Right lobe of liver (tissue), 4 donors: ENCODE data around the gene FKBP5.
"Not testable (repeated sequence)": the region's sequence is repeated elsewhere in the genome, so short reads cannot be mapped to it uniquely, and the experiment has no call there.

Experiments
- POLR2A ChIP-seq: fragments of 450-650 bp; IDR thresholded peaks from one replicate; pipeline ENCODE4 v1.6.1; 2017; ENCODE audit warnings: antibody characterized with exemption, mild to moderate bottlenecking
- TF ChIP-seq, protein P1 (sequence below), 4 donors: fragments of 200-600 bp in 3 of 4; fragments of 450-650 bp in 1 of 4; IDR thresholded peaks; one replicate each; pipeline versions ENCODE4 v1.5.1 to v1.8.0; 2016 to 2022; ENCODE audit warnings: antibody characterized with exemption in 4 of 4, mild to moderate bottlenecking in 2 of 4
- donor health status: DM: no; HTN: no; CAD: no.
- donor health status: DM: no; HTN: no; CAD: no.
- donor health status: DM: no; HTN: yes; CAD: no.

DNA sequence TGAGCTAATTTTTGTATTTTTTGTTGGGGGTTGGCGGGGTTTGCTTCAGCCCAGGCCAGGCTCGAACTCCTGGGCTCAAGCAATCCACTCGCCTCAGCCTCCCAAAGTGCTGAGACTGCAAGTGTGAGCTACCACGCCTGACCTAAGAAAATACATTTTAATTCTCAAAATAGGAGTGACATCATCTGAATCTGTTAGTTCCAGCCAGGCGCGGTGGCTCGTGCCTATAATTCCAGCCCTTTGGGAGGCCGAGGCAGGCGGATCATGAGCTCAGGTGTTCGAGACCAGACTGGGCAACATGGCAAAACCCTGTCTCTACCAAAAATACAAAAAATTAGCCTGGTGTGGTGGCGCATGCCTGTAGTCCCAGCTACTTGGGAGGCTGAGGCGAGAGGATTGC is 45.6 kb upstream of the FKBP5 start:
- TF ChIP-seq, protein P1, sequence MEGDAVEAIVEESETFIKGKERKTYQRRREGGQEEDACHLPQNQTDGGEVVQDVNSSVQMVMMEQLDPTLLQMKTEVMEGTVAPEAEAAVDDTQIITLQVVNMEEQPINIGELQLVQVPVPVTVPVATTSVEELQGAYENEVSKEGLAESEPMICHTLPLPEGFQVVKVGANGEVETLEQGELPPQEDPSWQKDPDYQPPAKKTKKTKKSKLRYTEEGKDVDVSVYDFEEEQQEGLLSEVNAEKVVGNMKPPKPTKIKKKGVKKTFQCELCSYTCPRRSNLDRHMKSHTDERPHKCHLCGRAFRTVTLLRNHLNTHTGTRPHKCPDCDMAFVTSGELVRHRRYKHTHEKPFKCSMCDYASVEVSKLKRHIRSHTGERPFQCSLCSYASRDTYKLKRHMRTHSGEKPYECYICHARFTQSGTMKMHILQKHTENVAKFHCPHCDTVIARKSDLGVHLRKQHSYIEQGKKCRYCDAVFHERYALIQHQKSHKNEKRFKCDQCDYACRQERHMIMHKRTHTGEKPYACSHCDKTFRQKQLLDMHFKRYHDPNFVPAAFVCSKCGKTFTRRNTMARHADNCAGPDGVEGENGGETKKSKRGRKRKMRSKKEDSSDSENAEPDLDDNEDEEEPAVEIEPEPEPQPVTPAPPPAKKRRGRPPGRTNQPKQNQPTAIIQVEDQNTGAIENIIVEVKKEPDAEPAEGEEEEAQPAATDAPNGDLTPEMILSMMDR (IDR thresholded peaks at IDR 0.05): not testable (repeated sequence)
- not testable (repeated sequence) for TF ChIP-seq POLR2A
